OCI-LY3 (cell line): ENCODE results near the gene TNS3.

Source experiments
- H2AFZ ChIP-seq: fragments of 200-600, 300-600 bp; shearing (Covaris generic); 2 replicates; pipeline ENCODE4 v1.6.0; 2014; ENCODE audit warnings: antibody characterized with exemption, low read depth, low read length
- H3K27ac ChIP-seq: fragments of 200-600, 300-600 bp; sonication (generic); 2 replicates; pipeline ENCODE4 v1.5.1; 2014; ENCODE audit warnings: mild to moderate bottlenecking, low read length, moderate library complexity, mixed read lengths
- H3K27me3 ChIP-seq: fragments of 200-600, 300-600 bp; sonication (generic); 2 replicates; pipeline ENCODE4 v1.6.1; 2014; ENCODE audit warnings: low read depth, low read length, mixed read lengths
- H3K36me3 ChIP-seq: fragments of 200-600, 300-600 bp; sonication (generic); replicated peaks from 2 replicates; pipeline ENCODE3; 2014; ENCODE audit warnings: low read depth, low read length, mixed read lengths
- H3K4me1 ChIP-seq: fragments of 300-600, 200-600 bp; sonication (generic); 2 replicates; pipeline ENCODE4 v1.6.1; 2014; ENCODE audit warnings: low read length, mixed read lengths
- H3K4me2 ChIP-seq: fragments of 200-600, 300-600 bp; sonication (generic); 2 replicates; pipeline ENCODE4 v1.6.1; 2014; ENCODE audit warnings: low read length, mixed read lengths
- H3K4me3 ChIP-seq: fragments of 300-600, 200-600 bp; sonication (generic); 2 replicates; pipeline ENCODE4 v1.5.1; 2014; ENCODE audit warnings: antibody characterized with exemption, mild to moderate bottlenecking, low read length, moderate library complexity
- H3K79me2 ChIP-seq: fragments of 300-600, 200-600 bp; shearing (Covaris generic); 2 replicates; pipeline ENCODE4 v1.6.1; 2014; ENCODE audit warnings: mild to moderate bottlenecking, low read length, mixed read lengths
- H3K9ac ChIP-seq: fragments of 300-600, 200-600 bp; shearing (Covaris generic); 2 replicates; pipeline ENCODE4 v1.6.0; 2014; ENCODE audit warnings: mild to moderate bottlenecking, low read length, moderate library complexity
- H3K9me3 ChIP-seq: fragments of 200-600, 300-600 bp; shearing (Covaris generic); 2 replicates; pipeline ENCODE4 v1.6.1; 2014; ENCODE audit warnings: low read length, mixed read lengths; ENCODE audit not compliant: insufficient read depth
- H4K20me1 ChIP-seq: fragments of 200-600, 300-600 bp; sonication (generic); 2 replicates; pipeline ENCODE4 v1.6.1; 2016; ENCODE audit warnings: low read length, mixed read lengths; ENCODE audit not compliant: insufficient read depth
- CTCF ChIP-seq: fragments of 200-600, 300-600 bp; sonication (generic); IDR thresholded peaks from 2 replicates; pipeline ENCODE4 v1.5.1; 2014; ENCODE audit warnings: antibody characterized with exemption, low read length, low read depth
- EZH2phosphoT487 ChIP-seq: fragments of 200-600 bp; shearing (Covaris generic); IDR thresholded peaks from 2 replicates; pipeline ENCODE4 v1.6.1; 2018; ENCODE audit warnings: antibody characterized with exemption, mixed run types, low read depth

The TNS3 gene

DNA sequence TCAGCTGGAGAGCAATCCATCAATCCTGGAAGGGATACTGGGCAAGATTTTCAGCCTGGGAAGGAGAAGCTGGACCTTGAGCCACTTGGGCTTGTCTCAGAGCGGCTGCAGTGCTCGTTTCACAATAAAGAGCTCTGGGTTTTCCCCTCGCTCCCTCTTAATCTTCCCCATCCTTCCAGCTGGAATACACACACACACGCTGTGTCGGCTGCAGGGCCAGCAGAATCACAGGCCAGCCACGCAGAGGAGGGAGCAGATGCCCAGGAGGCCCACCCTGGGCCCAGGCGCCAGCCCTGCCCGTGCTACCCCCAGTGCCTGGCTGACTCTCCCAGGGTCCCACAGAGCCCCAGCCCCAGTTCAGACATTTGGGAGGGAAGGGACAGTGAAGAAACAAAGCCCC lies 255.1 kb downstream of the TNS3 start:
- H3K27ac ChIP-seq = no peak overlapping the region
- TF ChIP-seq CTCF (no peak), EZH2phosphoT487 (no peak)
- H2AFZ ChIP-seq = no peak overlapping the region
- no peak overlapping the region for H3K4me3 ChIP-seq
- H3K27me3 ChIP-seq = no peaks in the 10 kb centered on the region
- no peaks in the 10 kb centered on the region for H4K20me1 ChIP-seq
- H3K4me2 ChIP-seq = no peak overlapping the region
- H3K4me1 ChIP-seq = no peaks in the 10 kb centered on the region
- no peaks in the 10 kb centered on the region for H3K79me2 ChIP-seq
- H3K9me3 ChIP-seq = no peaks in the 10 kb centered on the region
- no peaks in the 10 kb centered on the region for H3K36me3 ChIP-seq
- no peak overlapping the region for H3K9ac ChIP-seq

GRCh38 chr7:47326220-47326619 lies 255.7 kb downstream of the TNS3 start:
- Histone ChIP-seq H2AFZ (no peak overlapping the region), H3K4me1 (no peaks in the 10 kb centered on the region), H3K9me3 (no peaks in the 10 kb centered on the region), H3K27ac (no peak overlapping the region), H4K20me1 (no peaks in the 10 kb centered on the region), H3K4me3 (no peak overlapping the region), H3K79me2 (no peaks in the 10 kb centered on the region), H3K36me3 (no peaks in the 10 kb centered on the region), H3K9ac (no peak overlapping the region), H3K27me3 (no peaks in the 10 kb centered on the region), H3K4me2 (no peak overlapping the region)
- TF ChIP-seq CTCF (no peak), EZH2phosphoT487 (no peak)

DNA sequence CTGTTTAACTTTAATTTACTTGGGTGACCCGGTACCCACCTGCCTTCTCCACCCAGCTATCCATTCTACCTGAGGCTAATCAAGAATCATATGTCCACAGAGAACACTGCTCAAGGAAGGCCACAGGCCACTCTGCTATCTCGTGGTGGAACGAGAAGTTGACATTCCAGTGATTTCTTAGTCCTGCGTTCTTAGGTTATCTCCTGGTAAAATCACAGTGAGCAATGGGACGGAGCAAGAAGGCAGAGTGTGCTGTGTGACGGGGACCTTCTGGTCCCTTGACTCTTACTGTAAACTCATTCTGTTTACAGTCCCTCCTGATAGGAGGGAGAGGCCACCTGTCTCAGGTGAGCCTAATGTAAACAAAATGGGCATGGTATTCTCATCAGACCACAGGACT lies 256.6 kb downstream of the TNS3 start:
- H3K4me2 ChIP-seq = no peak overlapping the region
- no peak overlapping the region for H3K27ac ChIP-seq
- no peak overlapping the region for H2AFZ ChIP-seq
- TF ChIP-seq CTCF (no peak), EZH2phosphoT487 (no peak)
- no peaks in the 10 kb centered on the region for H4K20me1 ChIP-seq
- H3K36me3 ChIP-seq = no peaks in the 10 kb centered on the region
- H3K79me2 ChIP-seq = no peaks in the 10 kb centered on the region
- no peaks in the 10 kb centered on the region for H3K4me1 ChIP-seq
- no peaks in the 10 kb centered on the region for H3K9me3 ChIP-seq
- no peak overlapping the region for H3K9ac ChIP-seq
- H3K27me3 ChIP-seq = no peaks in the 10 kb centered on the region
- no peak overlapping the region for H3K4me3 ChIP-seq

- Histone ChIP-seq H3K79me2 (no peaks in the 10 kb centered on the region), H3K27me3 (no peaks in the 10 kb centered on the region), H3K9ac (no peak overlapping the region), H3K4me3 (no peak overlapping the region), H3K27ac (no peak overlapping the region), H3K36me3 (no peaks in the 10 kb centered on the region), H3K4me2 (no peak overlapping the region), H3K4me1 (no peaks in the 10 kb centered on the region), H3K9me3 (no peaks in the 10 kb centered on the region), H2AFZ (no peak overlapping the region), H4K20me1 (no peaks in the 10 kb centered on the region)
- TF ChIP-seq CTCF (no peak), EZH2phosphoT487 (no peak)
Measured at GRCh38 chr7:47323904-47324303, 258.0 kb downstream of the TNS3 start.
